ENCODE results near the gene FGA.

Gene FGA

GRCh38 chr4:154564311-154564710 lies 26.2 kb downstream of the FGA start:
- H3K4me3 ChIP-seq (ENCODE audit: low read depth, low read length): no peak overlapping the region
- H3K36me3 ChIP-seq: no peaks in the 10 kb centered on the region
- TF ChIP-seq, protein P1, sequence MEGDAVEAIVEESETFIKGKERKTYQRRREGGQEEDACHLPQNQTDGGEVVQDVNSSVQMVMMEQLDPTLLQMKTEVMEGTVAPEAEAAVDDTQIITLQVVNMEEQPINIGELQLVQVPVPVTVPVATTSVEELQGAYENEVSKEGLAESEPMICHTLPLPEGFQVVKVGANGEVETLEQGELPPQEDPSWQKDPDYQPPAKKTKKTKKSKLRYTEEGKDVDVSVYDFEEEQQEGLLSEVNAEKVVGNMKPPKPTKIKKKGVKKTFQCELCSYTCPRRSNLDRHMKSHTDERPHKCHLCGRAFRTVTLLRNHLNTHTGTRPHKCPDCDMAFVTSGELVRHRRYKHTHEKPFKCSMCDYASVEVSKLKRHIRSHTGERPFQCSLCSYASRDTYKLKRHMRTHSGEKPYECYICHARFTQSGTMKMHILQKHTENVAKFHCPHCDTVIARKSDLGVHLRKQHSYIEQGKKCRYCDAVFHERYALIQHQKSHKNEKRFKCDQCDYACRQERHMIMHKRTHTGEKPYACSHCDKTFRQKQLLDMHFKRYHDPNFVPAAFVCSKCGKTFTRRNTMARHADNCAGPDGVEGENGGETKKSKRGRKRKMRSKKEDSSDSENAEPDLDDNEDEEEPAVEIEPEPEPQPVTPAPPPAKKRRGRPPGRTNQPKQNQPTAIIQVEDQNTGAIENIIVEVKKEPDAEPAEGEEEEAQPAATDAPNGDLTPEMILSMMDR (IDR thresholded peaks at IDR 0.05; ENCODE audit: low read depth, low read length): no peak
- no peaks in the 10 kb centered on the region for H3K9me3 ChIP-seq (ENCODE audit: severe bottlenecking)
- DNase-seq: no peak
- no peaks in the 10 kb centered on the region for H3K27me3 ChIP-seq (ENCODE audit: insufficient read depth, low read depth, severe bottlenecking)
- no peak overlapping the region for H3K27ac ChIP-seq

GRCh38 chr4:154562697-154563254 lies 27.8 kb downstream of the FGA start, which contains the start of gene FGB:
TSS of gene FGB (plus strand) at chr4:154563011. CDS start at chr4:154563019, 8 bp downstream.
- Histone ChIP-seq H3K4me3 (ENCODE audit: low read depth, low read length) (no peak within 1 kb of the TSS), H3K36me3 (no peaks in the 10 kb centered on the region), H3K27ac (no peak within 1 kb of the TSS), H3K9me3 (ENCODE audit: severe bottlenecking) (no peaks in the 10 kb centered on the region), H3K27me3 (ENCODE audit: insufficient read depth, low read depth, severe bottlenecking) (no peaks in the 10 kb centered on the region)
- TF ChIP-seq, protein P1 (IDR thresholded peaks at IDR 0.05; ENCODE audit: low read depth, low read length): no peak
- no peak for DNase-seq

DNA sequence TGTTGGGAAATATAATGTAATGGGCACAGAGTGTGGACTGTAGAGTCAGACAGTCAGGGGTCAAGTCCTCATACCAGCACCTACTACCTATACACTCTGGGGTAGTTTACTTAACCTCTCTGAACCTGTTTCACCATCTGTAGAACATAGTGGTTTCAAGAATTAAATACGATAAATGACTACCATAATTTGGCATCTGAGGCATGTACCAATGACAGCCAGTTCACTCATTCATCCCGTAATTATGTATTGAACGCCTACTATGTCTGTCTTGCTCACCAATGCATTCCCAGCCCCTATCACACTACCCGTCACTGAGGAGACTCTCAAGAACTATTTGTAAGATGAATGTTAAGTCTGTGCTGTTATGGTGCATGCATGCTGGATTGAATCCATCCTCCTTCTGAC lies 29.7 kb downstream of the FGA start:
- DNase-seq: no peak
- H3K9me3 ChIP-seq (ENCODE audit: severe bottlenecking): no peaks in the 10 kb centered on the region
- H3K36me3 ChIP-seq: no peaks in the 10 kb centered on the region
- TF ChIP-seq, protein P1 (IDR thresholded peaks at IDR 0.05; ENCODE audit: low read depth, low read length): no peak
- H3K27ac ChIP-seq: no peak overlapping the region
- H3K4me3 ChIP-seq (ENCODE audit: low read depth, low read length): no peak overlapping the region
- no peaks in the 10 kb centered on the region for H3K27me3 ChIP-seq (ENCODE audit: insufficient read depth, low read depth, severe bottlenecking)

DNA sequence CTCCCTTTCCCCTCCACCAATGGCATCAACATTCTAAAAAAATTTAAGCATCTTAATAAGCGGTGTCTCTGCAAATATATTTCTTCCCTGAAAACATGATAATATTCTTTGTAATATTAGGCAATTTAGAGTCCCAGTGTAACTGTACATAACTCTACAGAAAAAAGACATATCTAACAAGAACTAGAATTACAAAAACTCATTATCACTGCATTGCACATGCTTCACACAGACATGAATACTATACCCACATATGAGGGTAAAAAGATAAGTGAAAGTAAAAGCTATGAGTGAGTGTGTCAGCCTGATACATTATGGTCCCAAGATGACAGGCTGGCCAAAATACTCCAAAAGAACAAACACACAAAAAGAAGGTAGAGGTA lies 30.1 kb downstream of the FGA start:
- no peaks in the 10 kb centered on the region for H3K9me3 ChIP-seq (ENCODE audit: severe bottlenecking)
- no peaks in the 10 kb centered on the region for H3K27me3 ChIP-seq (ENCODE audit: insufficient read depth, low read depth, severe bottlenecking)
- no peak overlapping the region for H3K4me3 ChIP-seq (ENCODE audit: low read depth, low read length)
- no peak overlapping the region for H3K27ac ChIP-seq
- no peaks in the 10 kb centered on the region for H3K36me3 ChIP-seq
- DNase-seq: no peak
- TF ChIP-seq, protein P1 (IDR thresholded peaks at IDR 0.05; ENCODE audit: low read depth, low read length): no peak

DNA sequence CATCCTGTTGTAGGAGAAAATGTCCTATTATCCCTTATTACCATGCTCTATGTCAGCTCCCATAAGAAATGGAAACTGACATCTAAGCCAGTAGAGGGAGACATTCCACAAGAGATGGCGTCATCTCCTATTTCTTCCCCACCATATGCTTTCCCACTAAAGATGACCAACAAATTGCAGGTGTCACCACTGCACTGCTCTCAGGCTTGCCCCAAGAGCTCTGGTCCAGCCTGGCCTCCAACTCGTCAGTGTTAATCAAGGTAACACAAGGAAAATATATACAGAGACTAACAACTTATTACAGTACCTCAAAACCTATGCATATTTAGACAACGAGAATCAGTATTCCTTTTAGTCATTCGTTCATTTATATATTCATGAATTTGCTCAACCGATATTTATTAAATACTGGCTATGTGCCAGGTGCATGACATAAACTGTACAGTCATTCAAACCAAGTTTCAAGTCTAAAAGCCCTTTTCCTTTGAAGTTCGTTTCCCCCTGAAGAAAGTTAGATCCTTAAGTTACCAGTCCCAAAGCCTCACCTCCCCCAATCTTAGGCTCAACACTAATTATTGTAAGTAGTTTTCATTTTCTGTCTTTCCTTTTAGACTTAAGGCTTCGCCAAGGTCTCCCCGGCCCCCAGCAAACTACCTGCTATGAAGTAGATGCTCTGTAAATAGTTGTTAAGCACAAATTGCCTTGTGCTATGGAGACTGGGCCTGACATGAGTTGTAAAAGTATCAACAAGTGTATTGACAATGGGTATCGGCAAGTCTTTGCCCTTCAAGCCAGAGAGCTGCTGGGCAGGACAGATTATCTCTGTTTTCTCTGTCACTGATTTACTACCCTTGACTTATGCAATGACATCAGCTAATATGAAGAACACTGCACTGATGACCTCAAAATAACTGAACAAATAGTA lies 30.8 kb downstream of the FGA start:
- H3K9me3 ChIP-seq (ENCODE audit: severe bottlenecking): no peaks in the 10 kb centered on the region
- no peaks in the 10 kb centered on the region for H3K36me3 ChIP-seq
- TF ChIP-seq, protein P1 (IDR thresholded peaks at IDR 0.05; ENCODE audit: low read depth, low read length): peak; percentile 73
- no peak overlapping the region for H3K4me3 ChIP-seq (ENCODE audit: low read depth, low read length)
- DNase-seq: peak; percentile 35
- no peaks in the 10 kb centered on the region for H3K27me3 ChIP-seq (ENCODE audit: insufficient read depth, low read depth, severe bottlenecking)
- H3K27ac ChIP-seq: no peak overlapping the region
